GM20431 (cell line): ENCODE results near the gene UBL4B.

Experiments used
- in situ Hi-C: fragments of 300-500 bp; cut with MseI, MboI; formaldehyde crosslinking; loops from one replicate; pipeline ENCODE4 v1.15.0; 2020; ENCODE audit warnings: low sequenced_read_pairs; ENCODE audit not compliant: unreplicated experiment

UBL4B gene

GRCh38 chr1:110150330-110151174 lies 38.3 kb downstream of the UBL4B start, which contains the start of gene SLC6A17:
Gene SLC6A17 (plus strand): TSS chr1:110150494. CDS start chr1:110166930, 16,436 bp downstream.
- in situ Hi-C loops, result no loop called here

GRCh38 chr1:110151175-110151669 lies 39.0 kb downstream of the UBL4B start:
- in situ Hi-C loops, result no loop called here

- in situ Hi-C loops, result no loop called here
These were observed 40.0 kb downstream of the UBL4B start for GRCh38 chr1:110152133-110152785.

GRCh38 chr1:110153407-110153950 lies 41.2 kb downstream of the UBL4B start:
- in situ Hi-C loops, result no loop called here

GRCh38 chr1:110155878-110156522 lies 43.8 kb downstream of the UBL4B start:
- in situ Hi-C loops, result no loop called here

GRCh38 chr1:110158261-110158660 lies 46.0 kb downstream of the UBL4B start:
- in situ Hi-C loops, result no loop called here

- in situ Hi-C loops, result no loop called here
These were observed 46.9 kb downstream of the UBL4B start for GRCh38 chr1:110159168-110159567.

GRCh38 chr1:110160538-110161100 lies 48.4 kb downstream of the UBL4B start:
- in situ Hi-C loops, result no loop called here

GRCh38 chr1:110161165-110161564 lies 48.9 kb downstream of the UBL4B start:
- in situ Hi-C loops, result no loop called here

- in situ Hi-C loops, result no loop called here
These were observed 49.6 kb downstream of the UBL4B start for GRCh38 chr1:110161849-110162248.
